NCI-H774 (cell line): Measurements from ENCODE around the gene SCAF8.

Source experiments
- DNase-seq: peaks from one replicate; lab custom pipeline; 2025; lab: John Stamatoyannopoulos, UW

Gene SCAF8

DNA sequence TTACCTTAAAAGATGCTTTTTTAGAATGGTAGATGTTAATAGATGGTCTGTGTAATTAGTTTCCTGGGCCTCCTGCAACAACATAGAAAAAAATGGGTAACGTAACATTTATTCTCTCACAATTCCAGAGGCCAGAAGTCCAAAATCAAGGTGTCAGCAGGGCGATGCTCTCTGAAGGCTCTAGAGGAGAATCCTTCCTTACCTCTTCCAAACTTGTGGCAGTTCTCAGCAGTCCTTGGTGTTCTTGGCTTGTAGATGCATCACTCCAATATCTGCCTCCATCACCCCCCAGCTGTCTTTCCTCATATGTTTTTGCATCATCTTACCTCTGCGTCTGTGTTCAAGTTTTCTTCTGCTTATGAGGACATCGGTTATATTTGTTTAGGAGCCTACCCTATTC, 107.9 kb downstream of the SCAF8 start:
- no peak for DNase-seq

DNA sequence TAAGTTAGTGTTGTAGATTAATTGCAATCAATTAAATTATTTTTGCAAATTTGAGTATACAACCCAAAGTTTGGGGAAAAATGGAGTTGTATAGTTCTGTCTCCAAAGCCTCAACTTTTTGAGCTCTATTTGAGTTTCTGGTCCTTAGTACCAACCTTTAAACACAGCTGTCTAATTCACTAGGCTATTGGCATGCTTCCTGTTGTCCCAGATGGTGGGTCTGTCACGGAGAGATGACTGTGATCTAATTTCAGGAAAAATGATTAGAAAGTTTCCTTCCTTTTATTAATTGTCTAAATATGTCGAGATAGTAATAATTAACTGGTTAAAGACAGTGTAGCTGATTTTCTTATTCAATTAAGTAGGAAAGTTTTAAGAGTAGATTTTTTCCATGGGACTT, 109.6 kb downstream of the SCAF8 start:
- DNase-seq, result no peak

DNA sequence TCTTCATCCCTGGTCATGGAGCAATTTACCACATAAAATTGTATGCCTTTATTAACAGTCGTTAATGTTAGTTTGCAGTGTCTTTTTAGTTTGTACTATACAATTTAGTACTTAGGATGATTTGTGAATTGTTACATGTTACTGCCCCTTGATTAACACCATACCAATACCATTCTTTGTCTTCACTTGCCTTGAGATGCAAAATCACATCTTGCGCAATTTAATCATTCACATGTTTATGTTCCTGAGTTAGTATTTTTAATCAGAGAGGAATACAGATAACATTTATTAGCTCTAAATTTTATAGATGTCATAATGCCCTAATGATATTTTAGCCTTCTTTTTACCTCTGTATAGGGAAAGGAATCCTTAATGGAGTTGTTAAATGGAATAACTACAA, 114.1 kb downstream of the SCAF8 start:
- no peak for DNase-seq

DNA sequence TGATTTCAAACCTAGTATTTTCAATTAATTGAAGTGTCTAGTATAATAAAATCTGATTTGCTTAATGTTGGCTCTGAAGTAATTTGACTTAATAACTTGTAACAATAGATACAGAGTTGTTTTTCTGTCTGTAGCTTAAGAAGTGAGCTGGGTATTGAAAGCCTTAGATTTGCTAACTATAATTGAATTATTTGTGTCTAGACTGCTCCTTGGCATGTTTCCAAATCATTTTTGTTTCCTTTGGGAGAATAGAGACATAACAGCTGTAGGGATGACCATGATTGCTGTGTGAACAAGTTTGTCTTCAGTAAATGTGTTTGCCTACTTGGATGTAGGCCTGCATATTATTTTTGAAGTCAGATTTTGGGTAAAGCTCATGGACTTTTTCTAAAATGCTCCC, 115.4 kb downstream of the SCAF8 start:
- peak; percentile 33 for DNase-seq

DNA sequence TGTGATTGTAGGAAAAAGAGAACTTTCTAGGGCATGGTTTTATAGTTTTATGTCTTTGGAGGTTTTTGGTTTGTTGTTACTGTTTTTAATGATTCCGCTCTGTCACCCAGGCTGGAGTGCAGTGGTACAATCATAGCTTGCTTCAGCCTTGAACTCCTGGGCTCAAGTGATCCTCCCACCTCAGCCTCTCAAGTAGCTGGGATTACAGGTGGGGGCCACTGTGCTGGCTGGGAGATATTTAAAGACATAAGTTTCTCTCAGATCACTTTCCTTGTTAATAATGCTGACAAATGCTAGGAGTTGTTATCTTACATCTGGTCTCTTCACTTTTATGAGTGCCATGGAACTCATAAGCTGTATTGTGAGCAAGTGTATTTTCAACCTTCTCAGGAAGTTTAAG, 116.3 kb downstream of the SCAF8 start:
- no peak for DNase-seq

DNA sequence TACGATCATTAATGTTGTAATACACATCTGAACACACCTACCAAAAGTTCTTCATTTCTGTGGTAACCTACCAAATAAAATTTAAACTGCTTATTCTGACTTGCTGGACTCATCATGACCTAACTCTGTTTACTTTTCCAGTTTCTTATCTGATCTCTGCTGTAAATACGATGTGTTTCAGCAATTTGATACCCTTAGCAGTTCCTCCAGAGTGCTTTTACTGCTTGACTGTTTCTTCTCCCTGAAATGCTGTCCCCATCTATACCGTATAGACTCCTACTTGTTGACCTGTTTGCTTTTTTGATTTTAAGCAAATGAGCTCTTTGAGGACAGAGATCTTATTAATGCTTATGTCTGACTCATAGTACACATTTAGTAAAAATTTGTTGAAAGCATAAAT, 119.5 kb downstream of the SCAF8 start:
- DNase-seq, result no peak

DNA sequence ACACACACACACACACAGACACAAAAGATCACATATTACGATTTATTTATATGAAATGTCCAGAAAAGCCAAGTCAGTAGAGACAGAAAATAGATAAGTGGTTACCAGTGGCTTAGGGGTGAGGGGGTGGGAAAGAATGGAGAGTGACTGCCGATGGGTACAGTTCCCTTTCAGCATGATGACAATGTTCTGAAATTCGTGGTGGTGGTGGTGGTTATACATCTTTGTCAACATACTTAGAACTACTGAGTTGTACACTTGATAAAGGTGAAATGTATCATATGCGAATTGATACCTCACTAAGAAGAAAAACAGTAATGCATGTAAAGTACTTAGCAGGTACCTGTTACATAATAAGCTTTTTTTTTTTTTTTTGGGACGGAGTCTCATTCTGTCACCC, 124.3 kb downstream of the SCAF8 start:
- no peak for DNase-seq

DNA sequence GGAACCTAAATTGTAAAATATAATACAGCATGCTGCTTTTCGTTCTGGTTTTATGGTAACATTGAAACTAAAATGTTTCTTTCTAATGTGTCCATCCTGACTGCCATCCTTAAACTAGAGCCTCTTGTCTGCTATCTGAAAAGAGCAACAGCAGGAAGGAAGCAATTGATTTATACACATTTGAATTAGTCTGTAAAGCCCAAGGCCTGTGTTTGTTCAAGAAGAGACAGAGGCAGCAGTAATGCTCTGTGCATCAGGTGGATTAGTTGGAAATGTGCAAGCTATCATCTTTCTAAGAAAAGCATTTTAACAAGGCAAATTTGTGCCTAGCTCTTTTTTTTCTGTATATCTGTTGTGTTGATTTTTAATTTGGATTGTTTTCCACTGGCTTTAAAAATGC, 128.6 kb downstream of the SCAF8 start:
- DNase-seq, result no peak

DNA sequence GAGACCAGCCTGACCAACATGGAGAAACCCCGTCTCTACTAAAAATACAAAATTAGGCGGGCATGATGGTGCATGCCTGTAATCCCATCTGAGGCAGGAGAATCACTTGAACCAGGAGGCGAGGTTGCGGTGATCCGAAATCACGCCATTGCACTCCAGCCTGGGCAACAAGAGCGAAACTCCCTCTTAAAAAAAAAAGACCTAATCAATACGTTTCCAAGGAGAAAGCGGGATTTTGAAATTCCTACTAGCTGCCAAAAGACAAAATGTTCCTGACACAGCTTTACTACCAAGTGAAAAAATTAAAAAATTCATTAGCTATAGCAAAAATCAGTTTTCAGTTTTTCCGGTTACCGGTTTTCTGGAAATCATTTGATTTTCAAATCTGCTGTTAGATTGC, 129.3 kb downstream of the SCAF8 start:
- no peak for DNase-seq

DNA sequence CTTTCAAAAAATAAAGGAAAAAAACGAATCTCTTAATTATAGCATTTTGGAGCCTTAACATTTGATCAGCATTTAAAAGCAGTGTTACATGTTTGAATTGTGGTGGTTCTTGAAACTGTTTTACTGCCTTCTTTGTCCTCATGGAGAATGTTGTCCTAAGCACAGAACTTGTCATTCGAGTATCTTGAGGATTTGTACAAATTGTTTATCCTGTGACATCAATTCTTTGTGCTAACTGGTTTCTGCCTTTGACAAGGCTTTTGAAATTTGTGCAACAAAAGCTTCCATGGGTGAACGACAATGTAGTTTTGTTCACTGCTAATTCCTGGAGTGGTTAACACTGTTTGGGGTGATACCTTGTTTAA, 130.8 kb downstream of the SCAF8 start:
- DNase-seq, result no peak

DNA sequence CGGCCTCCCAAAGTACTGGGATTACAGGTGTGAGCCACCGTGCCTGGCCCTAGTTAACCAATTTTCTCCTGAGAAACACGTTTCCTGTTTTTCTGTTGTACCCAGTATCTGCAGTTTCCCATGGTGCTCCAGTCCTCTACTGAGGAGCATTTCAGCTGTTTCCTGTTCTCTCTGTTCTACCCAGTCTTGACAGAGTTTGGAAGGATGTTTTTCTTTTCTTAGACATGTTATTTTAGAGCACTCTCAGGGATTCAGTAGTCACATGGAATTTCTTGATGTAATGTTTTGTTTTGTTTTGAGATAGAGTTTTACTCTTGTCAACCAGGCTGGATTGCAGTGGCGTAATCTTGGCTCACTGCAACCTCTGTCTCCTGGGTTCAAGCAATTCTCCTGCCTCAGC, 132.1 kb downstream of the SCAF8 start:
- DNase-seq, result no peak

DNA sequence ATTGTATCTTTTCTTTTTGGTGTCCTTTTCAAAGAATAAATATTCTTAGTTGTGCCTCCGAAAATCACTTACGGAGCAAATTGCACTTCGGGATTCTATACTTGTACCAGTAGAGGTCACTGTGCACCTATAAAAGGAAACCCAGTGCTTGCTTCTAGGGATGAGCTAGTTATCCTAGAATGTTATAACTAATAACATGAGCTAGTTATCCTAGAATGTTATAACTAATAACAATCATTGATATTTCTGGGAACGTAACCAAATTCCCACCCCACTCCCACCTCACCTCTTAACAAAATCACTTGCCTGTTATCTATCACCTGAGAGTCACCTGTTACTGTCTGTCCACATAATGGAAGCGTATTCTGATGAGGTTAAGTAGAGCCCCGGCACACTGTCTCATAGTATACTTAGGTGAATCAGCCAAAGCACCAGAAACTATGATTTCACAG, 135.0 kb downstream of the SCAF8 start:
- DNase-seq, result peak; percentile 55

DNA sequence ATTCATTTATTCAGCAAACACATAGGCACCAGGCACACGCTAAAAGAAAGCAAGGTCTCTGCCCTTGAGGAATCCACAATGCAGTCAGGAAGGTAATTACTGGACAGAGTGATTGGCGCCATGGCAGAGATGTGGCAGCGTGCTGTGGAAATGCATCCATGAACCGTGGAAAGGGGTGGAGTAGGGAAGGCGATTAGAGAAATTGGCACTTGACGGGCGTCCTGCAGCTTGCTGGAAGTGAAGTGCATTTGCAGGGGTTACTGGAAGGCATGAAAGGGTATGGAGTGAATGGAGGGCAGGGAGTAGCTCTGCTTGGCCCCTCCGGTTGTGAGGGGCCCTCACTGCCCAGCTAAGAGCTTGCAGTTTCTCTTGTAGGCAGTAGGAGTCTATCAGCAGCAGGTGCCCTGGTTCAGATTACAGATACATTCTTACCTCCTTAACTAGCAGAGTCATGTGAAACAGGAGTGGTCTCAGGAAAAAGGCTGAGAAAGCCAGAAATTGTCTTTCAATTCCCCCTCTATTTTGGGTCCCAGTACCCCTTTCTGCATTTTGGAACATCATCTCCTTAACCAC, 139.4 kb downstream of the SCAF8 start:
- DNase-seq, result no peak

DNA sequence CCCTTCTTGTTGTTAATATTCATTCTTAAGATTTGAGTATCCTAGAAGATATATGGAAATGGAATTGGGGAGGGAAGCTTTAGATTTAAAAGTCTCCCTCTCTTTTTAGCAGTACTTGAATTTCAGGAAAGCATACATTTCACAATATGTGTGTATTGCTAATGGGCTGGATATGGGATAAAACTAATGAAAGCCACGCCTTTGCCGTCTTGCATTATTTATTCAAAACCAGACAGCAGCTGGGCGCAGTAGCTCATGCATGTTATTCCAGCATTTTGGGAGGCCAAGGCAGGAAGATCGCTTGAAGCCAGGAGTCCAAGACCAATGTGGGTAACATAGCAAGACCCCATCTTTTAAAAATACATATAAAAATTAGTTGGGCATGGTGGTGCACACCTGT, 140.3 kb downstream of the SCAF8 start:
- no peak for DNase-seq

DNA sequence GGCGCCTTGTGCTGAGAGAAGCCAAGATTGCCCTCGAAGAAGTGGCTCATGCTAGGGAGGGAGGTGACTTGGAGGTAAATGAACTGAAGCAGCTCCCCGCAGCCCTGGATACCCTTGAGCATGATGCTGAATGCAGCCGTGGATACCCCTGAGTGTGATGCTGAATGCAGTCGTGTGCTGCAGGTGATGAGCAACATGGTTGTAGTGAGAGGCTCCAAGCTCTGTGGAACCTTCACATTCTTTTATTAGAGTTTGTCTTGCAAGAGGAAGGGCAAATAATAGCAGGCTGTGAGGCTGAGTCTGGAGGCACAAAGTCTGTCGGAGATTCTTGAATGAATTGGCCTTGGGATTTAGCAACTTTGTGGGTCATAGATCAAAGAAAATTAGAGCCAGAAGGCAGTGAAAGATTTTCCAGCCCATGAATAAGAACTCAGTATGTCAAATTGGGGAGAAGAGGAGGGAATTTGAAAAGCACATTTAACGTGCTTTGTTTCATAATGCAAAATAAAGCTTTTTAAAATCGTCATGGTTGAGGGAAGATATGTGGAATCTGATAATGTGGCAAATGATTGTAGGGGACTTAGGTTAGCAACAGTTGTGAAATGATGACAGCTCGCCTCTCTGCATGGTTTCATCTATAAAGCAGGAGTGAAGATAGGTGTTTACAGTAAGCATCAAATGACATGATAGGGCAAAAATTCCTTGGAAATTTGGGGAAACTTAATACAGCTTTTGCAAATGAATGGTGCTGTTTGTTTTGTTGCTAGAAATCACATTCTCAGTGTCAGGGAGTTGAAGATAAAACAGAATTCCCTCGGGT, 141.8 kb downstream of the SCAF8 start:
- DNase-seq, result no peak

DNA sequence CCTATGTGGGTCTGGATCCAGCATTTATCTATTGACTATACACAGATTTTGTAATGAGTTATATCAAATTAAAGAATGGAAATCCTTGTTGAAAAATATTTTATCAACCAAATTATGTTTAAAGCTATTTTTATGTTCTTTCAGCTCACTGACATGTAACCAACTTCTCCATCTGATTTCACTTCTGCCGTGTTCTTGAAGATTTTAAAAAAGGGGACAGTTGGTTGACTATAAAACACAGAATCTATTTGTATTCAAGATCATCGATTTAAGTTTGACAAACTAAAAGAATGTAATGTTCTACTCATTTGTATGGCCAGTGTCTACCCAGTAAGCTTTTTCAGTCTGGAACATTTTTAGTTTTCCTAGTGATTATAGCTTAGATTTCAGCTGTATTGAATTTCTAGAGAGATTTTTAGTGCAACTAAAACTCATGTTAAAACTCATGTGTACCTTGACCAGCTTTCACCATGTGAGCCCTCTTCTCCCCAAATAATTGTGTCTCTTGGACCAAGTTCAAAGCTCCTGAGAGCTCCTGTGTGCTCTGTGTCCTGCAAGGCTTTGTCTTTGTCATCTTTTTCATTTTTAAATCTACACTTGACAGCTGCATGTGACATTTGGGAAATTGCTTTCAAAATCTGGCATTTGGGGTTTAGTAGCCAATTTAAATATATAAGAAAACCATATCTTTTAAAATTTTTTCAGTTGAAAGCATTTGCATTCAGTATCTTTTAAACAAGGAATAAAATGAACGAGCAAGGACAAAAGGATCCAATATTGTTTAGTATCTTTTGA, 143.5 kb downstream of the SCAF8 start:
- DNase-seq, result no peak

DNA sequence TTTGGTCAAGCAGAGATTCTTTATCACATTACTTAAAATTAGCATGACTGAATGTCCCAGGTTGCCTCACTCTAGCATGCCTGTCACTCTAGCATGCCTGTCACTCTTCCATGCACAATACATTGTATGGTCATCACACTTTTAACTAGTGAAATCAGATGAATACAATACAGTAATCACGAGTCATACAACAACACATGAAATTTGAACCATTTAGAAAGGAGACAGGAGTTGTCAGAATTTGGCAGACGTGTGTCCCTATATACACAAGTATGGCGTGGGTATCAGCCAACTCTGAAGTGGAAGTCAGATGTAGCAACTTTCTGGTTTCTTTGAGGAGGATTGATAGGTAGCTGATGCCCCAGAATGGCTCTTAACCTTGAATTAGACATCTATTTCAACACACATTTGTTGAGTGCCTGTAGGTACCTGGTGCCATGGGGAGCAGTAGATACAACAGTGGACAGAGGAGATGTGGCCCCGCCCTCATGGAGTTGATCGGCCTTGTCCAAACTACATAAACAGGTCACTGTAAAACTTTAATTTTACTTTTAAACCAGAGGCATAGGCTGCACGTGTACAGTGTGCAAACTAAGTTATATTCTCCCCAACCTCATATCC, 145.8 kb downstream of the SCAF8 start:
- DNase-seq, result no peak

DNA sequence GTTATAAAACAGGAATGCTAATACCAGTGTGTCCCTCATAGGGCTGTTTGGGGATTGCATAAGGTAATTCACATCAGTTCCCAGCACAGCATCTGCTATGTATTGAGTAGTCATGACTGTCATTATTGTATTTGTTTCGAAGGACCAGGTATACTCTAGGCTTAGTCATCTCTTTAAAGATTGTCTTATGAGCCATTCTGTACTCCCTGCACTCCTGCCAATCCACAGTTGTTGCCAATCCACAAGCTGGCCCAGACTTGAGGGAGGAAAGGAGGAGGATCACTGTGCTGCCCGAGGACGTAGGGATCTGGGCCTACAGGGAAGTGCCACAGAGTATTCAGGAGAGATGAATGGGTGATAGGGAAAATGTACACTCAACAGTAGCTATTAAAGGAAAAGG, 148.9 kb downstream of the SCAF8 start:
- DNase-seq, result no peak
